ENCODE results near the gene CARS1.

The CARS1 gene

GRCh38 chr11:3011891-3012885 is 45.0 kb downstream of the CARS1 start:
- DNase-seq (ENCODE audit: low read depth), result no peak
- TF ChIP-seq, protein P1, sequence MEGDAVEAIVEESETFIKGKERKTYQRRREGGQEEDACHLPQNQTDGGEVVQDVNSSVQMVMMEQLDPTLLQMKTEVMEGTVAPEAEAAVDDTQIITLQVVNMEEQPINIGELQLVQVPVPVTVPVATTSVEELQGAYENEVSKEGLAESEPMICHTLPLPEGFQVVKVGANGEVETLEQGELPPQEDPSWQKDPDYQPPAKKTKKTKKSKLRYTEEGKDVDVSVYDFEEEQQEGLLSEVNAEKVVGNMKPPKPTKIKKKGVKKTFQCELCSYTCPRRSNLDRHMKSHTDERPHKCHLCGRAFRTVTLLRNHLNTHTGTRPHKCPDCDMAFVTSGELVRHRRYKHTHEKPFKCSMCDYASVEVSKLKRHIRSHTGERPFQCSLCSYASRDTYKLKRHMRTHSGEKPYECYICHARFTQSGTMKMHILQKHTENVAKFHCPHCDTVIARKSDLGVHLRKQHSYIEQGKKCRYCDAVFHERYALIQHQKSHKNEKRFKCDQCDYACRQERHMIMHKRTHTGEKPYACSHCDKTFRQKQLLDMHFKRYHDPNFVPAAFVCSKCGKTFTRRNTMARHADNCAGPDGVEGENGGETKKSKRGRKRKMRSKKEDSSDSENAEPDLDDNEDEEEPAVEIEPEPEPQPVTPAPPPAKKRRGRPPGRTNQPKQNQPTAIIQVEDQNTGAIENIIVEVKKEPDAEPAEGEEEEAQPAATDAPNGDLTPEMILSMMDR (IDR thresholded peaks at IDR 0.05; ENCODE audit: low read depth, low read length, missing control alignments), result no peak
- no peak overlapping the region for H3K4me3 ChIP-seq (ENCODE audit: low read depth, low read length)

DNA sequence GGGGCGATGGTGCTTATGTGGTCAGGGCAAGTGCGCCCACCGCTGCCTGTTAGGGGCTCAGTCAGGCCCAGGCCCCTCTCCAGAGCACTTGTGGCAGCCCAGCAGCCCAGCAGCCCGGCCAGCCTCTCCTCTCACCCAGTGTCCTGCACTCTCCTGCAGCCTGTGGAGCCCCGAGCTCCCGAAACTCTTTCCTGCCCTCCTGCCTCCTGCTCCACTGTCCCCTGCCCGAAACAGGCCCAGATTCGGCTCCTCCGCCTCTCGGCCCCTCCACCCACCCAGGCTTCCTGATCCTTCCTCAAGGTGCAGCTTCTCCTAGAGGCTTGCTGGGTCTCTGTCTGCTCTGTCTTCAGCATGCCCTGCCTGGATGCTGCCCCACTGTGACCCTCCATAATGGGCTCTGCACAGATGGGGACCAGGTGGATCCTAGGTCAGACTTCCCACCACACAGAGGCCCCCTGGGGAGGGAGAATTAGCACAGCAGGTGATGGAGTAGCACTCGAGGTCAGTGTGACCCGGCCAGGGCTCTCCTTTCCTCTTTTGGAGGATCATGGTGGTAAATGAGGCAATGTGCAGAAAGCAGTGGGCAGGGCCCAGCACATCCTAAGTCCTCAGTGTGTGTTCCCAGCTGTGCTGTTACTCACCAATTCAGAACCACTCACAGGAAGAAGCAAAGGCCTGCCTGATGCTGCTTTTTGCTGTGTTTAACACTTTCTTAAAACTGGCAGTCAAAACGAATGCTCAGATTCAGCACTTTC is 46.5 kb downstream of the CARS1 start:
- no peak overlapping the region for H3K4me3 ChIP-seq (ENCODE audit: low read depth, low read length)
- no peak for DNase-seq (ENCODE audit: low read depth)

GRCh38 chr11:3010004-3010403 is 47.2 kb downstream of the CARS1 start:
- TF ChIP-seq, protein P1 (IDR thresholded peaks at IDR 0.05; ENCODE audit: low read depth, low read length, missing control alignments), result no peak
- no peak overlapping the region for H3K4me3 ChIP-seq (ENCODE audit: low read depth, low read length)
- DNase-seq (ENCODE audit: low read depth), result no peak

More for the DNA sequence above, 46.5 kb downstream of the CARS1 start:
- TF ChIP-seq, protein P1 (IDR thresholded peaks at IDR 0.05; ENCODE audit: low read depth, low read length, missing control alignments), result no peak

- TF ChIP-seq, protein P1 (IDR thresholded peaks at IDR 0.05; ENCODE audit: low read depth, low read length, missing control alignments), result no peak
- no peak overlapping the region for H3K4me3 ChIP-seq (ENCODE audit: low read depth, low read length)
- DNase-seq (ENCODE audit: low read depth), result no peak
Observed at GRCh38 chr11:3009481-3009880, 47.7 kb downstream of the CARS1 start.

GRCh38 chr11:3008746-3009336 is 48.4 kb downstream of the CARS1 start:
- TF ChIP-seq, protein P1 (IDR thresholded peaks at IDR 0.05; ENCODE audit: low read depth, low read length, missing control alignments), result no peak

DNA sequence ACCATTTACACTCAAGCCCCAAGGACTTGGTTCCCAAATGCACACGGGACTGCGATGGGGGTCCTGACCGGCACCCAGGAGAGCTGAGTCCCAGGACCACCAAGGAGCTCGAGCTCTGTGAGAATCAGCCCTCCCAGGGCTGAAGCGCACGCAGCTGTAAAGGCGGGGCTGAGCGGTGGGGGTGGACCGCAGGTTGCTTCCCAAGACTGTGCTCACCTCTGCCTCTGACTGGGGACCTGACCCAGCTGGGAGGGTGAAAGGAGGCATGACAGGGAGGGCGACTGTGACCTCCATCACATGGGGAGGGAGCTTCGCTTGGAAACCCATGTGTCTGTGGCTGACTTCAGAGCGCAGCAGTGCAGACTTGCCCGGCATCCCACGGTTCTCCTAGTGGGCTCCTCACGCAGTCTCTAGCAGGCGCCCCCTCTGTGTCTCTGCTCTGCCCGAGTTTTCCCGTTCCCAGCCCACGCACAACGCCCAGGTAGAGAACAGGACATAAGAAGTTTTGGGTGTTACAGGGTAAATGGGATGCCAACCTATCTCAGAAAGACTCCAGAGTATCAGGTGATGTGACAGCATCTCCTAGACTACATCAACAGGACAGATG is 49.7 kb downstream of the CARS1 start:
- H3K4me3 ChIP-seq (ENCODE audit: low read depth, low read length), result no peak overlapping the region
- DNase-seq (ENCODE audit: low read depth), result no peak
- TF ChIP-seq, protein P1 (IDR thresholded peaks at IDR 0.05; ENCODE audit: low read depth, low read length, missing control alignments), result no peak

More at GRCh38 chr11:3008746-3009336, 48.4 kb downstream of the CARS1 start:
- H3K4me3 ChIP-seq (ENCODE audit: low read depth, low read length), result no peak overlapping the region
- DNase-seq (ENCODE audit: low read depth), result no peak

Data from GM12864 (cell line).